Body of pancreas (tissue), 4 donors: Measurements from ENCODE around the gene PTPN12.

Experiments used
- POLR2A ChIP-seq, 3 donors: fragments of 450-650 bp; IDR thresholded peaks; one replicate each; pipeline ENCODE4 v1.6.1; 2016; ENCODE audit warnings: antibody characterized with exemption in 3 of 3, mild to moderate bottlenecking in 2 of 3
- TF ChIP-seq, protein P1 (sequence below), 7 experiments: fragments of 450-650 bp in 4 of 7; fragments of 200-600 bp in 3 of 7; sonication (generic) in 3 of 7; IDR thresholded peaks; one replicate each; pipeline ENCODE4 v1.5.1; 2016 to 2019; ENCODE audit warnings: antibody characterized with exemption in 7 of 7

GRCh38 chr7:77667459-77668086, 130.5 kb downstream of the PTPN12 start:
- TF ChIP-seq, protein P1, sequence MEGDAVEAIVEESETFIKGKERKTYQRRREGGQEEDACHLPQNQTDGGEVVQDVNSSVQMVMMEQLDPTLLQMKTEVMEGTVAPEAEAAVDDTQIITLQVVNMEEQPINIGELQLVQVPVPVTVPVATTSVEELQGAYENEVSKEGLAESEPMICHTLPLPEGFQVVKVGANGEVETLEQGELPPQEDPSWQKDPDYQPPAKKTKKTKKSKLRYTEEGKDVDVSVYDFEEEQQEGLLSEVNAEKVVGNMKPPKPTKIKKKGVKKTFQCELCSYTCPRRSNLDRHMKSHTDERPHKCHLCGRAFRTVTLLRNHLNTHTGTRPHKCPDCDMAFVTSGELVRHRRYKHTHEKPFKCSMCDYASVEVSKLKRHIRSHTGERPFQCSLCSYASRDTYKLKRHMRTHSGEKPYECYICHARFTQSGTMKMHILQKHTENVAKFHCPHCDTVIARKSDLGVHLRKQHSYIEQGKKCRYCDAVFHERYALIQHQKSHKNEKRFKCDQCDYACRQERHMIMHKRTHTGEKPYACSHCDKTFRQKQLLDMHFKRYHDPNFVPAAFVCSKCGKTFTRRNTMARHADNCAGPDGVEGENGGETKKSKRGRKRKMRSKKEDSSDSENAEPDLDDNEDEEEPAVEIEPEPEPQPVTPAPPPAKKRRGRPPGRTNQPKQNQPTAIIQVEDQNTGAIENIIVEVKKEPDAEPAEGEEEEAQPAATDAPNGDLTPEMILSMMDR (IDR thresholded peaks at IDR 0.05) = no peak
- no peak for TF ChIP-seq POLR2A (IDR thresholded peaks at IDR 0.05)
